ENCODE measurements around the gene ADAMTS1. TPM values are rescaled to one million over a fixed set of nuclear protein-coding genes. Genes with fewer than 3 reads are reported as not detected.

Gene ADAMTS1
- total and polyA plus RNA-seq, 2 donors from 2014 or later = 16.0 to 343 TPM

DNA sequence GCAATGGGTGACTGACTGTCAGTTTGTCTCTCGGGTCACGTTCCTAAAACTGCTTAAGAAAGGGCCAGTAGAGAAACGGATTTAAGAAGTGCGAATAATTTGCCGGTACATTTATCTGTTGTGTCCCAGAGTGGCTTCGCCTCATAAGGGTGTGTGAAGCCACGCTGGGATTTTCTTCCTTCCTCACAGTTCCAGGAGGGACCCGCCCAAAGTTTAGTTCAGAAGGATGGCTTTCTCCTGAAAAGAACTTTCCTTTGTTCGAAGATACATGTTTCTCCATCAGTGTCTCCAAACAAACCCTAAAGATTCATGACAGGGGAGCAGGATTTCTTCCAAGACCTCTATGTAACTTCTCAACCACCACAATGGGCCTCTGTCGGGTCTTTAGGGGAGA lies 49.8 kb downstream of the ADAMTS1 start:
- H3K27ac ChIP-seq (ENCODE audit: low read depth in 2 of 2, low read length in 2 of 2) = no peak overlapping the region
- no peaks in the 10 kb centered on the region for H3K27me3 ChIP-seq (ENCODE audit: control insufficient read depth, insufficient read depth, low read length)
- DNase-seq = no peak
- H3K4me3 ChIP-seq (ENCODE audit: low read length in 3 of 3) = no peak overlapping the region
- no peaks in the 10 kb centered on the region for H3K36me3 ChIP-seq (ENCODE audit: control insufficient read depth in 2 of 3, insufficient read depth in 3 of 3, low read length in 3 of 3)
- intact Hi-C loops (cut with DNase I) = no loop called here
- no peak for FAIRE-seq
- TF ChIP-seq, protein P1, sequence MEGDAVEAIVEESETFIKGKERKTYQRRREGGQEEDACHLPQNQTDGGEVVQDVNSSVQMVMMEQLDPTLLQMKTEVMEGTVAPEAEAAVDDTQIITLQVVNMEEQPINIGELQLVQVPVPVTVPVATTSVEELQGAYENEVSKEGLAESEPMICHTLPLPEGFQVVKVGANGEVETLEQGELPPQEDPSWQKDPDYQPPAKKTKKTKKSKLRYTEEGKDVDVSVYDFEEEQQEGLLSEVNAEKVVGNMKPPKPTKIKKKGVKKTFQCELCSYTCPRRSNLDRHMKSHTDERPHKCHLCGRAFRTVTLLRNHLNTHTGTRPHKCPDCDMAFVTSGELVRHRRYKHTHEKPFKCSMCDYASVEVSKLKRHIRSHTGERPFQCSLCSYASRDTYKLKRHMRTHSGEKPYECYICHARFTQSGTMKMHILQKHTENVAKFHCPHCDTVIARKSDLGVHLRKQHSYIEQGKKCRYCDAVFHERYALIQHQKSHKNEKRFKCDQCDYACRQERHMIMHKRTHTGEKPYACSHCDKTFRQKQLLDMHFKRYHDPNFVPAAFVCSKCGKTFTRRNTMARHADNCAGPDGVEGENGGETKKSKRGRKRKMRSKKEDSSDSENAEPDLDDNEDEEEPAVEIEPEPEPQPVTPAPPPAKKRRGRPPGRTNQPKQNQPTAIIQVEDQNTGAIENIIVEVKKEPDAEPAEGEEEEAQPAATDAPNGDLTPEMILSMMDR (IDR thresholded peaks at IDR 0.05; ENCODE audit: borderline replicate concordance, extremely low read depth, insufficient read depth) = no peak
- H3K4me1 ChIP-seq (ENCODE audit: control insufficient read depth in 2 of 3, insufficient read depth in 2 of 3, low read depth in 1 of 3, low read length in 3 of 3) = no peaks in the 10 kb centered on the region
- no peak overlapping the region for H3K9ac ChIP-seq (ENCODE audit: low read length in 3 of 3)
- peaks cover 0 to 3% (median 0%) of the 10 kb centered on the region in 3 donors for H3K9me3 ChIP-seq (ENCODE audit: control insufficient read depth in 2 of 3, insufficient read depth in 1 of 3, low read length in 3 of 3)

- intact Hi-C loops (cut with DNase I) = no loop called here
- no peak overlapping the region for H3K4me3 ChIP-seq (ENCODE audit: low read length in 3 of 3)
- no peak overlapping the region for H3K27ac ChIP-seq (ENCODE audit: low read depth in 2 of 2, low read length in 2 of 2)
- peaks cover 0 to 3% (median 0%) of the 10 kb centered on the region in 3 donors for H3K9me3 ChIP-seq (ENCODE audit: control insufficient read depth in 2 of 3, insufficient read depth in 1 of 3, low read length in 3 of 3)
- FAIRE-seq (no peak), DNase-seq (no peak)
- H3K4me1 ChIP-seq (ENCODE audit: control insufficient read depth in 2 of 3, insufficient read depth in 2 of 3, low read depth in 1 of 3, low read length in 3 of 3) = no peaks in the 10 kb centered on the region
- TF ChIP-seq, protein P1 (IDR thresholded peaks at IDR 0.05; ENCODE audit: borderline replicate concordance, extremely low read depth, insufficient read depth) = no peak
- no peaks in the 10 kb centered on the region for H3K36me3 ChIP-seq (ENCODE audit: control insufficient read depth in 2 of 3, insufficient read depth in 3 of 3, low read length in 3 of 3)
- H3K9ac ChIP-seq (ENCODE audit: low read length in 3 of 3) = no peak overlapping the region
- no peaks in the 10 kb centered on the region for H3K27me3 ChIP-seq (ENCODE audit: control insufficient read depth, insufficient read depth, low read length)
Measured at GRCh38 chr21:26794597-26795411, 50.4 kb downstream of the ADAMTS1 start.

- H3K9ac ChIP-seq (ENCODE audit: low read length in 3 of 3) = no peak overlapping the region
- intact Hi-C loops (cut with DNase I) = no loop called here
- H3K9me3 ChIP-seq (ENCODE audit: control insufficient read depth in 2 of 3, insufficient read depth in 1 of 3, low read length in 3 of 3) = peaks cover 0 to 3% (median 0%) of the 10 kb centered on the region in 3 donors
- TF ChIP-seq, protein P1 (IDR thresholded peaks at IDR 0.05; ENCODE audit: borderline replicate concordance, extremely low read depth, insufficient read depth) = no peak
- no peaks in the 10 kb centered on the region for H3K27me3 ChIP-seq (ENCODE audit: control insufficient read depth, insufficient read depth, low read length)
- DNase-seq (peak in 2 of 5 donors; percentile 44 to 59), FAIRE-seq (no peak)
- no peaks in the 10 kb centered on the region for H3K36me3 ChIP-seq (ENCODE audit: control insufficient read depth in 2 of 3, insufficient read depth in 3 of 3, low read length in 3 of 3)
- no peak overlapping the region for H3K27ac ChIP-seq (ENCODE audit: low read depth in 2 of 2, low read length in 2 of 2)
- no peaks in the 10 kb centered on the region for H3K4me1 ChIP-seq (ENCODE audit: control insufficient read depth in 2 of 3, insufficient read depth in 2 of 3, low read depth in 1 of 3, low read length in 3 of 3)
- H3K4me3 ChIP-seq (ENCODE audit: low read length in 3 of 3) = no peak overlapping the region
Measured at GRCh38 chr21:26790296-26790695, 54.9 kb downstream of the ADAMTS1 start.

Measured in kidney (tissue), 14 donors.